Endothelial cell of umbilical vein (primary cell): ENCODE data around the gene HDDC2. TPM values are rescaled to one million over a fixed set of nuclear protein-coding genes. Genes with fewer than 3 reads are reported as not detected.

Source experiments
- BruUV-seq: library from RNA; stranded (reverse); fragments of 400-500 nt; replicated peaks from 2 replicates; lab custom pipeline; 2021; lab: Mats Ljungman, UMichigan
- CTCF ChIA-PET: fragments of 300-600, 350-600 bp; sonication (Branson Sonifier 250); formaldehyde crosslinking; loops from one replicate; lab custom pipeline; 2021; ENCODE audit warnings: antibody characterized with exemption, inconsistent platforms; lab: Charles Lee
- POLR2A ChIA-PET: fragments of 300-600, 350-600 bp; sonication (Branson Sonifier 250); formaldehyde crosslinking; loops from one replicate; lab custom pipeline; 2021; ENCODE audit warnings: antibody characterized with exemption, inconsistent platforms; lab: Charles Lee
- DNase-seq: peaks from one replicate; pipeline ENCODE4 v3.0.0-alpha.2; 2011; ENCODE audit warnings: low read depth, low spot score
- FAIRE-seq: peaks from 2 replicates; lab custom pipeline; 2011; peaks lifted over from hg19 to GRCh38; lab: Jason Lieb, UNC
- H2AFZ ChIP-seq: 2 replicates; pipeline ENCODE4 v1.6.0; 2012; ENCODE audit warnings: low read depth, low read length, control low read depth, inconsistent platforms
- H3K27ac ChIP-seq: 2 replicates; pipeline ENCODE4 v1.5.1; 2011; ENCODE audit warnings: low read depth, mild to moderate bottlenecking, control low read depth, low read length, moderate library complexity; ENCODE audit not compliant: insufficient read depth
- H3K27me3 ChIP-seq, 2 experiments: 2 replicates each; pipeline versions ENCODE4 v1.6.0 to v1.6.1; 2011; ENCODE audit warnings: low read length in 2 of 2, mixed read lengths in 1 of 2; ENCODE audit not compliant: control insufficient read depth in 2 of 2, insufficient read depth in 2 of 2
- H3K36me3 ChIP-seq, 2 experiments: 2 replicates in 1 of 2; 3 replicates in 1 of 2; pipeline ENCODE4 v1.5.1; 2011; ENCODE audit warnings: low read length in 2 of 2, mild to moderate bottlenecking in 1 of 2, moderate library complexity in 1 of 2; ENCODE audit not compliant: control insufficient read depth in 2 of 2, insufficient read depth in 2 of 2; ENCODE audit errors: extremely low read depth in 1 of 2
- H3K4me1 ChIP-seq: 3 replicates; pipeline ENCODE4 v1.5.1; 2011; ENCODE audit warnings: mild to moderate bottlenecking, low read length; ENCODE audit not compliant: control insufficient read depth, insufficient read depth; ENCODE audit errors: extremely low read depth
- H3K4me2 ChIP-seq: 2 replicates; pipeline ENCODE4 v1.6.1; 2011; ENCODE audit warnings: low read length, control low read depth, mixed read lengths; ENCODE audit not compliant: insufficient read depth
- H3K4me3 ChIP-seq, 3 experiments: fragments of 200-600 bp in 1 of 3; sonication (generic), shearing (Covaris generic) in 1 of 3; replicated peaks in 1 of 3; 2 replicates each; pipeline ENCODE4 v1.5.1; 2011 to 2016; ENCODE audit warnings: control low read depth in 3 of 3, low read length in 3 of 3, mild to moderate bottlenecking in 2 of 3, inconsistent platforms in 1 of 3, low read depth in 1 of 3, moderate library complexity in 1 of 3; ENCODE audit not compliant: insufficient read depth in 1 of 3
- H3K79me2 ChIP-seq: 2 replicates; pipeline ENCODE4 v1.6.0; 2012; ENCODE audit warnings: low read length, inconsistent platforms; ENCODE audit not compliant: control insufficient read depth, insufficient read depth
- H3K9ac ChIP-seq: replicated peaks from 2 replicates; pipeline ENCODE3; 2011; ENCODE audit warnings: low read length, control low read depth; ENCODE audit not compliant: insufficient read depth; ENCODE audit errors: extremely low read depth
- H3K9me1 ChIP-seq: replicated peaks from 3 replicates; pipeline ENCODE4 v1.6.0; 2011; ENCODE audit warnings: mild to moderate bottlenecking, low read length; ENCODE audit not compliant: control insufficient read depth, insufficient read depth; ENCODE audit errors: extremely low read depth
- H3K9me3 ChIP-seq: replicated peaks from 2 replicates; pipeline ENCODE4 v1.5.1; 2012; ENCODE audit warnings: low read length, inconsistent platforms; ENCODE audit not compliant: control insufficient read depth, insufficient read depth
- H4K20me1 ChIP-seq: replicated peaks from 2 replicates; pipeline ENCODE3; 2011; ENCODE audit warnings: mild to moderate bottlenecking, low read length; ENCODE audit not compliant: control insufficient read depth, insufficient read depth; ENCODE audit errors: extremely low read depth
- CTCF ChIP-seq, 2 donors: IDR thresholded peaks; 1 replicate in 1 of 2; 2 replicates in 1 of 2; pipeline ENCODE4 v1.5.1; 2011; ENCODE audit warnings: low read length in 2 of 2, mild to moderate bottlenecking in 2 of 2, moderate library complexity in 2 of 2, control low read depth in 1 of 2, inconsistent platforms in 1 of 2, low read depth in 1 of 2; ENCODE audit not compliant: insufficient read depth in 1 of 2; ENCODE audit errors: extremely low read depth in 1 of 2
- EZH2 ChIP-seq: IDR thresholded peaks from 2 replicates; pipeline ENCODE4 v1.6.1; 2012; ENCODE audit warnings: borderline replicate concordance, low read depth, mild to moderate bottlenecking, moderate library complexity, low read length, inconsistent platforms; ENCODE audit not compliant: severe bottlenecking
- FOS ChIP-seq: IDR thresholded peaks from 2 replicates; pipeline ENCODE4 v1.6.1; 2011; ENCODE audit warnings: mild to moderate bottlenecking, low read length, moderate library complexity, borderline replicate concordance; ENCODE audit not compliant: insufficient read depth
- GATA2 ChIP-seq: IDR thresholded peaks from 2 replicates; pipeline ENCODE4 v1.7.0; 2011; ENCODE audit warnings: low read depth, mild to moderate bottlenecking, moderate library complexity, mixed read lengths, low read length; ENCODE audit not compliant: insufficient read length, insufficient read depth
- JUN ChIP-seq: IDR thresholded peaks from 2 replicates; pipeline ENCODE4 v1.6.1; 2011; ENCODE audit warnings: borderline replicate concordance, low read depth; ENCODE audit not compliant: insufficient read length, insufficient read depth
- MYC ChIP-seq: IDR thresholded peaks from one replicate; pipeline ENCODE4 v1.6.1; 2011; ENCODE audit warnings: mild to moderate bottlenecking, low read depth, low read length
- POLR2AphosphoS5 ChIP-seq: IDR thresholded peaks from 2 replicates; pipeline ENCODE4 v1.6.1; 2012; ENCODE audit warnings: low read depth, mild to moderate bottlenecking, control low read depth, low read length, moderate library complexity; ENCODE audit not compliant: insufficient read depth
- dilution Hi-C: fragments of 300-500 bp; cut with MboI; formaldehyde crosslinking; loops from one replicate; pipeline ENCODE4 v1.15.0; 2019; ENCODE audit warnings: low sequenced_read_pairs; ENCODE audit not compliant: extremely low pct_ligation_motif_present
- intact Hi-C: fragments of 100-400 bp; cut with micrococcal nuclease; formaldehyde crosslinking; loops from one replicate; pipeline ENCODE4 v1.10.0; 2022
- polyA plus RNA-seq, 4 experiments: library from polyadenylated mRNA; depleted of rRNA in 3 of 4; stranded (reverse) in 3 of 4; unstranded in 1 of 4; fragments of >200 nt; gene quantifications; 2 replicates each; pipeline versions ENCODE4 v1.2.1 to v1.2.3, GENCODE V29; 2011 to 2012; ENCODE audit warnings: missing spikeins in 1 of 4
- total RNA-seq: library from RNA; stranded (reverse); gene quantifications from 2 replicates; pipeline ENCODE4 v1.2.3, GENCODE V29; 2021

HDDC2 gene
- total and polyA plus RNA-seq, 2 donors (not counting 3 experiments of a cell fraction or from before 2014, with no cell fraction given) = 12.6 to 13.6 TPM

- dilution Hi-C loops = no loop called here
- Histone ChIP-seq H3K27ac (no peak overlapping the region), H3K4me1 (no peaks in the 10 kb centered on the region), H3K9me1 (no peaks in the 10 kb centered on the region), H3K9ac (no peak overlapping the region), H3K9me3 (no peaks in the 10 kb centered on the region), H3K27me3 (no peaks in the 10 kb centered on the region), H3K4me3 (no peak overlapping the region), H3K4me2 (no peak overlapping the region), H3K36me3 (peaks cover 0 to 3% of the 10 kb centered on the region in 2 experiments), H2AFZ (no peak overlapping the region), H4K20me1 (no peaks in the 10 kb centered on the region), H3K79me2 (no peaks in the 10 kb centered on the region)
- CTCF ChIA-PET = no interaction called here
- TF ChIP-seq JUN = no peak
- no peak for TF ChIP-seq GATA2
- TF ChIP-seq EZH2 = no peak
- no peak for TF ChIP-seq POLR2AphosphoS5
- no peak for TF ChIP-seq CTCF (IDR thresholded peaks at IDR 0.05; ENCODE audit: extremely low read depth in 1 of 2, insufficient read depth in 1 of 2, low read depth in 1 of 2, low read length in 2 of 2)
- intact Hi-C loops = no loop called here
- POLR2A ChIA-PET = no interaction called here
- FAIRE-seq = no peak
- BruUV-seq = no TSS peak
- DNase-seq = no peak
These were observed 26.0 kb downstream of the HDDC2 start for GRCh38 chr6:125275779-125276178.

- ChIA-PET POLR2A (no interaction called here), CTCF (no interaction called here)
- no peaks in the 10 kb centered on the region for H3K9me3 ChIP-seq
- H2AFZ ChIP-seq = no peak overlapping the region
- no peaks in the 10 kb centered on the region for H4K20me1 ChIP-seq
- no peaks in the 10 kb centered on the region for H3K9me1 ChIP-seq
- no peak overlapping the region for H3K4me3 ChIP-seq
- H3K27ac ChIP-seq = no peak overlapping the region
- BruUV-seq = no TSS peak
- intact Hi-C loops (no loop called here), dilution Hi-C loops (no loop called here)
- H3K27me3 ChIP-seq = no peaks in the 10 kb centered on the region
- no peak overlapping the region for H3K9ac ChIP-seq
- H3K4me1 ChIP-seq = no peaks in the 10 kb centered on the region
- no peaks in the 10 kb centered on the region for H3K36me3 ChIP-seq
- no peak overlapping the region for H3K4me2 ChIP-seq
- H3K79me2 ChIP-seq = no peaks in the 10 kb centered on the region
- TF ChIP-seq POLR2AphosphoS5 (no peak), EZH2 (no peak), CTCF (IDR thresholded peaks at IDR 0.05; ENCODE audit: extremely low read depth in 1 of 2, insufficient read depth in 1 of 2, low read depth in 1 of 2, low read length in 2 of 2) (no peak), JUN (no peak), GATA2 (no peak), FOS (no peak), MYC (no peak)
- FAIRE-seq (no peak), DNase-seq (no peak)
These were observed 26.8 kb downstream of the HDDC2 start for GRCh38 chr6:125274935-125275334.
